CD4-positive, alpha-beta T cell (primary cell): ENCODE data around the gene TSEN2. TPM values are rescaled to one million over a fixed set of nuclear protein-coding genes. Genes with fewer than 3 reads are reported as not detected.

Experiments
- ATAC-seq: fragments of 200-7000 bp; cut with Tn5 transposase; one replicate; pipeline ENCODE4 v1.10.0; 2022; ENCODE audit warnings: mild to moderate bottlenecking; ENCODE audit not compliant: poor library complexity
- CTCF ChIA-PET: fragments of 350-600 bp; sonication (Branson Sonifier 250); formaldehyde crosslinking; loops from one replicate; lab custom pipeline; 2021; ENCODE audit warnings: antibody characterized with exemption, inconsistent platforms; lab: Charles Lee
- POLR2A ChIA-PET: fragments of 350-600 bp; sonication (Branson Sonifier 250); formaldehyde crosslinking; loops from one replicate; lab custom pipeline; 2021; ENCODE audit warnings: antibody characterized with exemption, inconsistent platforms; lab: Charles Lee
- DNase-seq, 14 experiments: peaks; one replicate each; pipeline ENCODE4 v3.0.0-alpha.2; 2013 to 2020; ENCODE audit warnings: mixed read lengths in 2 of 14
- H3K27ac ChIP-seq, 2 donors: one replicate each; pipeline versions ENCODE4 v1.5.1 to v1.7.0; 2013; ENCODE audit warnings: low read length in 2 of 2, low read depth in 1 of 2, mild to moderate bottlenecking in 1 of 2
- H3K27me3 ChIP-seq, 2 experiments: 1 replicate in 1 of 2; 2 replicates in 1 of 2; pipeline versions ENCODE4 v1.6.1 to v1.7.0; 2013; ENCODE audit warnings: low read length in 2 of 2, control low read depth in 1 of 2, mild to moderate bottlenecking in 1 of 2, moderate library complexity in 1 of 2; ENCODE audit not compliant: insufficient read depth in 2 of 2, control insufficient read depth in 1 of 2
- H3K36me3 ChIP-seq: one replicate; pipeline ENCODE4 v1.6.1; 2013; ENCODE audit warnings: low read length, control low read depth; ENCODE audit not compliant: insufficient read depth
- H3K4me1 ChIP-seq: one replicate; pipeline ENCODE4 v1.6.1; 2013; ENCODE audit warnings: low read length, control low read depth; ENCODE audit not compliant: insufficient read depth
- H3K4me3 ChIP-seq: one replicate; pipeline ENCODE4 v1.5.1; 2013; ENCODE audit warnings: mild to moderate bottlenecking, low read length, moderate library complexity
- H3K9me3 ChIP-seq, 2 experiments: 1 replicate in 1 of 2; 2 replicates in 1 of 2; pipeline versions ENCODE4 v1.6.1 to v1.7.0; 2013; ENCODE audit warnings: low read length in 2 of 2, mild to moderate bottlenecking in 2 of 2, control low read depth in 1 of 2, moderate library complexity in 1 of 2; ENCODE audit not compliant: control insufficient read depth in 1 of 2, insufficient read depth in 1 of 2
- H3K27ac Mint-ChIP-seq: one replicate; pipeline ENCODE4 v1.8.0; 2020; ENCODE audit warnings: mixed read lengths
- H3K27me3 Mint-ChIP-seq: one replicate; pipeline ENCODE4 v1.8.0; 2021; ENCODE audit warnings: mixed read lengths
- H3K36me3 Mint-ChIP-seq: one replicate; pipeline ENCODE4 v1.8.0; 2021; ENCODE audit warnings: low read depth, mixed read lengths
- H3K4me1 Mint-ChIP-seq: one replicate; pipeline ENCODE4 v1.8.0; 2021; ENCODE audit warnings: low read depth, mixed read lengths
- H3K4me3 Mint-ChIP-seq: one replicate; pipeline ENCODE4 v1.8.0; 2020; ENCODE audit warnings: mild to moderate bottlenecking, mixed read lengths
- H3K9me3 Mint-ChIP-seq: one replicate; pipeline ENCODE4 v1.8.0; 2020; ENCODE audit warnings: mixed read lengths
- intact Hi-C, 2 experiments: fragments of 100-400 bp; cut with DNase I in 1 of 2; cut with micrococcal nuclease in 1 of 2; formaldehyde crosslinking; loops; one replicate each; pipeline versions ENCODE4 v1.15.1 to v1.9.0; 2023 to 2025; cut with DNase I, micrococcal nuclease
- total RNA-seq, 174 experiments: library from RNA in 2 of 174; stranded (reverse) in 2 of 174; gene quantifications; one replicate each; pipeline ENCODE4 v1.2.3 and lab custom pipeline; 2021 to 2026
- TF ChIP-seq, protein P1 (sequence below): fragments of 200-600 bp; IDR thresholded peaks from one replicate; pipeline ENCODE4 v1.8.0; 2022; ENCODE audit warnings: antibody characterized with exemption, mild to moderate bottlenecking

The TSEN2 gene
- total RNA-seq, 2 experiments from 2014 or later = 8.0 to 8.2 TPM

- intact Hi-C loops = no loop called here
- no peak overlapping the region for H3K27ac ChIP-seq
- ChIA-PET CTCF (no interaction called here), POLR2A (no interaction called here)
- TF ChIP-seq, protein P1, sequence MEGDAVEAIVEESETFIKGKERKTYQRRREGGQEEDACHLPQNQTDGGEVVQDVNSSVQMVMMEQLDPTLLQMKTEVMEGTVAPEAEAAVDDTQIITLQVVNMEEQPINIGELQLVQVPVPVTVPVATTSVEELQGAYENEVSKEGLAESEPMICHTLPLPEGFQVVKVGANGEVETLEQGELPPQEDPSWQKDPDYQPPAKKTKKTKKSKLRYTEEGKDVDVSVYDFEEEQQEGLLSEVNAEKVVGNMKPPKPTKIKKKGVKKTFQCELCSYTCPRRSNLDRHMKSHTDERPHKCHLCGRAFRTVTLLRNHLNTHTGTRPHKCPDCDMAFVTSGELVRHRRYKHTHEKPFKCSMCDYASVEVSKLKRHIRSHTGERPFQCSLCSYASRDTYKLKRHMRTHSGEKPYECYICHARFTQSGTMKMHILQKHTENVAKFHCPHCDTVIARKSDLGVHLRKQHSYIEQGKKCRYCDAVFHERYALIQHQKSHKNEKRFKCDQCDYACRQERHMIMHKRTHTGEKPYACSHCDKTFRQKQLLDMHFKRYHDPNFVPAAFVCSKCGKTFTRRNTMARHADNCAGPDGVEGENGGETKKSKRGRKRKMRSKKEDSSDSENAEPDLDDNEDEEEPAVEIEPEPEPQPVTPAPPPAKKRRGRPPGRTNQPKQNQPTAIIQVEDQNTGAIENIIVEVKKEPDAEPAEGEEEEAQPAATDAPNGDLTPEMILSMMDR = no peak
- Mint-ChIP-seq H3K36me3 (no peaks in the 10 kb centered on the region), H3K9me3 (no peaks in the 10 kb centered on the region), H3K4me1 (peaks cover 18% of the 10 kb centered on the region), H3K27me3 (no peaks in the 10 kb centered on the region), H3K4me3 (no peak overlapping the region), H3K27ac (no peak overlapping the region)
- no peaks in the 10 kb centered on the region for H3K36me3 ChIP-seq
- DNase-seq = no peak
- no peaks in the 10 kb centered on the region for H3K27me3 ChIP-seq
- H3K4me1 ChIP-seq = peaks cover 11% of the 10 kb centered on the region
- no peak overlapping the region for H3K4me3 ChIP-seq
- no peak for ATAC-seq
- H3K9me3 ChIP-seq = no peaks in the 10 kb centered on the region
Observed at GRCh38 chr3:12461097-12461649, 23.1 kb upstream of the TSEN2 start.

GRCh38 chr3:12462159-12462947 lies 21.9 kb upstream of the TSEN2 start:
- H3K4me3 ChIP-seq = no peak overlapping the region
- POLR2A ChIA-PET = no interaction called here
- H3K36me3 Mint-ChIP-seq = no peaks in the 10 kb centered on the region

DNA sequence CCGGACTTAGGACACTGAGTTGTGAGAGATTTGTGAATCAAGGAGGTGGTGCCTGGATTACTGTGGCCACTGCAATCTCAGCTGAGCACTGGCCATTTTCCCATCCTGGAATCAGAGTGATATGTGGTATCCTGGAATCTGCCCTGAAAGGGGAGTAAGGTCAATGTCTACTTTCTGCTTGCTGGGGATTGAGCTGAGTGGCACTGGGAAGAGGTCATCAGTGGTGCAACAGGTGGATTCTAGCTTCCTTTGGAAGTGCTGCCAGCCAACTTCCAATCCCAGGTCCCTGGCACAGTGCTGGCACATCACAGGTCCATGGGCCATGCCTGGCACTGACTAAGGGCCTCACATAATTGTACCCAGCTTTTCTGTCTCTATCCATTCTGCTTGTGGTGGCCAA lies 20.6 kb upstream of the TSEN2 start:
- H3K27me3 ChIP-seq = no peaks in the 10 kb centered on the region
- POLR2A ChIA-PET = no interaction called here
- Mint-ChIP-seq H3K4me1 (peaks cover 18% of the 10 kb centered on the region), H3K27me3 (no peaks in the 10 kb centered on the region), H3K27ac (no peak overlapping the region), H3K9me3 (no peaks in the 10 kb centered on the region), H3K36me3 (no peaks in the 10 kb centered on the region), H3K4me3 (no peak overlapping the region)
- ATAC-seq (no peak), DNase-seq (no peak)
- H3K4me3 ChIP-seq = no peak overlapping the region
- H3K4me1 ChIP-seq = peaks cover 11% of the 10 kb centered on the region
- CTCF ChIA-PET = no interaction called here
- H3K27ac ChIP-seq = no peak overlapping the region
- H3K36me3 ChIP-seq = no peaks in the 10 kb centered on the region
- intact Hi-C loops = no loop called here
- TF ChIP-seq, protein P1 = no peak
- no peaks in the 10 kb centered on the region for H3K9me3 ChIP-seq

More at GRCh38 chr3:12462159-12462947, 21.9 kb upstream of the TSEN2 start:
- TF ChIP-seq, protein P1 = no peak
- CTCF ChIA-PET = no interaction called here
- DNase-seq (peak in 6 of 14 experiments; percentile 27 to 53 (median 31)), ATAC-seq (peak; percentile 71)
- Histone ChIP-seq H3K27me3 (no peaks in the 10 kb centered on the region), H3K36me3 (no peaks in the 10 kb centered on the region), H3K4me1 (peaks cover 11% of the 10 kb centered on the region), H3K27ac (peak overlapping the region in 1 of 2 donors; percentile 3), H3K9me3 (no peaks in the 10 kb centered on the region)
- H3K9me3 Mint-ChIP-seq = no peaks in the 10 kb centered on the region
- no peaks in the 10 kb centered on the region for H3K27me3 Mint-ChIP-seq
- intact Hi-C loops = no loop called here
- peak overlapping the region; percentile 69 for H3K27ac Mint-ChIP-seq
- peak overlapping the region; percentile 72 for H3K4me3 Mint-ChIP-seq
- H3K4me1 Mint-ChIP-seq = peaks cover 18% of the 10 kb centered on the region
